Nephron (organoid): ENCODE measurements around the gene PATZ1.

Experiments
- H3K27ac Mint-ChIP-seq, 3 experiments: 2 replicates each; pipeline ENCODE4 v1.8.0; 2020; ENCODE audit warnings: mixed read lengths in 3 of 3, mild to moderate bottlenecking in 2 of 3, moderate library complexity in 1 of 3
- H3K27me3 Mint-ChIP-seq: 2 replicates; pipeline ENCODE4 v1.8.0; 2021; ENCODE audit warnings: low read depth, mild to moderate bottlenecking, moderate library complexity, mixed read lengths
- H3K36me3 Mint-ChIP-seq: 2 replicates; pipeline ENCODE4 v1.8.0; 2020; ENCODE audit warnings: low read depth, mixed read lengths
- H3K4me1 Mint-ChIP-seq: 2 replicates; pipeline ENCODE4 v1.8.0; 2020; ENCODE audit warnings: mixed read lengths
- H3K4me3 Mint-ChIP-seq, 3 experiments: 2 replicates each; pipeline ENCODE4 v1.8.0; 2020; ENCODE audit warnings: mild to moderate bottlenecking in 3 of 3, mixed read lengths in 3 of 3, moderate library complexity in 2 of 3
- H3K9me3 Mint-ChIP-seq: 2 replicates; pipeline ENCODE4 v1.8.0; 2020; ENCODE audit warnings: mixed read lengths
- CTCF ChIP-seq, 3 experiments: fragments of 200-600 bp; sonication (generic); IDR thresholded peaks; one replicate each; pipeline ENCODE4 v1.5.0; 2021; ENCODE audit warnings: antibody characterized with exemption in 3 of 3; ENCODE audit not compliant: unreplicated experiment in 3 of 3

PATZ1 gene

GRCh38 chr22:31340765-31341247 is 5.3 kb downstream of the PATZ1 start:
- peak overlapping the region in 2 of 3 experiments; percentile 59 to 72 for H3K27ac Mint-ChIP-seq
- no peaks in the 10 kb centered on the region for H3K9me3 Mint-ChIP-seq
- no peak for TF ChIP-seq CTCF (IDR thresholded peaks at IDR 0.05; ENCODE audit: unreplicated experiment in 3 of 3)
- H3K4me1 Mint-ChIP-seq = peaks cover 61% of the 10 kb centered on the region
- peaks cover 53% of the 10 kb centered on the region for H3K36me3 Mint-ChIP-seq
- peak overlapping the region; percentile 54 to 74 (median 59) for H3K4me3 Mint-ChIP-seq
- no peaks in the 10 kb centered on the region for H3K27me3 Mint-ChIP-seq

- peaks cover 57% of the 10 kb centered on the region for H3K36me3 Mint-ChIP-seq
- H3K9me3 Mint-ChIP-seq = no peaks in the 10 kb centered on the region
- peak overlapping the region in 2 of 3 experiments; percentile 59 to 72 for H3K27ac Mint-ChIP-seq
- H3K27me3 Mint-ChIP-seq = no peaks in the 10 kb centered on the region
- H3K4me3 Mint-ChIP-seq = peak overlapping the region in 2 of 3 experiments; percentile 59 to 74
- TF ChIP-seq CTCF (IDR thresholded peaks at IDR 0.05; ENCODE audit: unreplicated experiment in 3 of 3) = no peak
- peaks cover 61% of the 10 kb centered on the region for H3K4me1 Mint-ChIP-seq
Observed at GRCh38 chr22:31340360-31340759, 5.8 kb downstream of the PATZ1 start.

GRCh38 chr22:31339148-31339832 is 6.9 kb downstream of the PATZ1 start:
- H3K9me3 Mint-ChIP-seq = no peaks in the 10 kb centered on the region
- H3K4me1 Mint-ChIP-seq = peaks cover 64% of the 10 kb centered on the region
- TF ChIP-seq CTCF (IDR thresholded peaks at IDR 0.05; ENCODE audit: unreplicated experiment in 3 of 3) = no peak
- peak overlapping the region in 2 of 3 experiments; percentile 22 to 26 for H3K4me3 Mint-ChIP-seq
- H3K36me3 Mint-ChIP-seq = peaks cover 68% of the 10 kb centered on the region
- peak overlapping the region in 2 of 3 experiments; percentile 17 to 64 for H3K27ac Mint-ChIP-seq
- no peaks in the 10 kb centered on the region for H3K27me3 Mint-ChIP-seq

GRCh38 chr22:31337178-31337577 is 9.0 kb downstream of the PATZ1 start:
- Mint-ChIP-seq H3K4me3 (no peak overlapping the region), H3K9me3 (no peaks in the 10 kb centered on the region), H3K27me3 (no peaks in the 10 kb centered on the region), H3K27ac (no peak overlapping the region), H3K4me1 (peaks cover 62% of the 10 kb centered on the region), H3K36me3 (peaks cover 83% of the 10 kb centered on the region)
- no peak for TF ChIP-seq CTCF (IDR thresholded peaks at IDR 0.05; ENCODE audit: unreplicated experiment in 3 of 3)

GRCh38 chr22:31334329-31334728 is 11.8 kb downstream of the PATZ1 start:
- Mint-ChIP-seq H3K27me3 (no peaks in the 10 kb centered on the region), H3K4me3 (no peak overlapping the region), H3K9me3 (no peaks in the 10 kb centered on the region), H3K4me1 (peaks cover 52% of the 10 kb centered on the region), H3K27ac (no peak overlapping the region), H3K36me3 (peaks cover 82% of the 10 kb centered on the region)
- TF ChIP-seq CTCF (IDR thresholded peaks at IDR 0.05; ENCODE audit: unreplicated experiment in 3 of 3) = no peak

GRCh38 chr22:31333641-31334040 is 12.5 kb downstream of the PATZ1 start:
- peak overlapping the region in 1 of 3 experiments; percentile 43 for H3K27ac Mint-ChIP-seq
- peaks cover 84% of the 10 kb centered on the region for H3K36me3 Mint-ChIP-seq
- no peaks in the 10 kb centered on the region for H3K9me3 Mint-ChIP-seq
- no peak overlapping the region for H3K4me3 Mint-ChIP-seq
- no peak for TF ChIP-seq CTCF (IDR thresholded peaks at IDR 0.05; ENCODE audit: unreplicated experiment in 3 of 3)
- peaks cover 50% of the 10 kb centered on the region for H3K4me1 Mint-ChIP-seq
- no peaks in the 10 kb centered on the region for H3K27me3 Mint-ChIP-seq
